SK-N-SH treated with all-trans-retinoic acid at 6 μM for 48 hours (cell line): ENCODE results near the gene SEMA4A.

ENCODE experiments used
- ATAC-seq: fragments of 200-7000 bp; cut with Tn5 transposase; 3 replicates; pipeline ENCODE4 v1.9.1; 2020; ENCODE audit warnings: mild to moderate bottlenecking, moderate library complexity
- ARNTL ChIP-seq: fragments of 450-650 bp; formaldehyde crosslinking; IDR thresholded peaks from 2 replicates; pipeline ENCODE4 v1.5.0; 2020; ENCODE audit warnings: low read depth, mild to moderate bottlenecking, moderate library complexity, borderline replicate concordance
- BACH2 ChIP-seq: fragments of 250-450 bp; sonication (Bioruptor Pico); IDR thresholded peaks from 2 replicates; pipeline ENCODE4 v1.9.0; 2021; ENCODE audit warnings: mild to moderate bottlenecking, borderline replicate concordance
- CREB5 ChIP-seq: fragments of 250-450 bp; sonication (Bioruptor Pico); IDR thresholded peaks from 2 replicates; pipeline ENCODE4 v1.5.1; 2020; ENCODE audit warnings: low read depth, mild to moderate bottlenecking, moderate library complexity
- CSDC2 ChIP-seq: fragments of 250-450 bp; sonication (Bioruptor Pico); IDR thresholded peaks from 2 replicates; pipeline ENCODE4 v1.5.0; 2020; ENCODE audit warnings: mild to moderate bottlenecking, moderate library complexity
- CSRNP3 ChIP-seq: fragments of 250-450 bp; sonication (Bioruptor Pico); IDR thresholded peaks from 2 replicates; pipeline ENCODE4 v1.5.1; 2021; ENCODE audit warnings: mild to moderate bottlenecking, moderate library complexity
- ESRRG ChIP-seq: fragments of 250-450 bp; sonication (Bioruptor Pico); IDR thresholded peaks from 2 replicates; pipeline ENCODE4 v1.6.1; 2021; ENCODE audit warnings: mild to moderate bottlenecking
- GLIS3 ChIP-seq: fragments of 250-450 bp; sonication (Bioruptor Pico); IDR thresholded peaks from 2 replicates; pipeline ENCODE4 v1.5.0; 2020; ENCODE audit warnings: mild to moderate bottlenecking, moderate library complexity
- ISL1 ChIP-seq: fragments of 250-450 bp; sonication (Bioruptor Pico); IDR thresholded peaks from 2 replicates; pipeline ENCODE4 v2.1.2; 2022; ENCODE audit warnings: mild to moderate bottlenecking, moderate library complexity
- OSR1 ChIP-seq: fragments of 250-450 bp; sonication (Bioruptor Pico); IDR thresholded peaks from 2 replicates; pipeline ENCODE4 v1.8.0; 2022; ENCODE audit warnings: moderate library complexity, mild to moderate bottlenecking, inconsistent platforms
- PATZ1 ChIP-seq: fragments of 250-450 bp; sonication (Bioruptor Pico); IDR thresholded peaks from 2 replicates; pipeline ENCODE4 v1.8.0; 2020; ENCODE audit warnings: mild to moderate bottlenecking, moderate library complexity, borderline replicate concordance
- POU6F1 ChIP-seq: fragments of 250-450 bp; sonication (Bioruptor Pico); IDR thresholded peaks from 2 replicates; pipeline ENCODE4 v1.8.0; 2021; ENCODE audit warnings: low read depth, mild to moderate bottlenecking, moderate library complexity, borderline replicate concordance
- PPARA ChIP-seq: fragments of 250-450 bp; sonication (Bioruptor Pico); IDR thresholded peaks from 2 replicates; pipeline ENCODE4 v1.5.0; 2020; ENCODE audit warnings: mild to moderate bottlenecking, borderline replicate concordance
- RARB ChIP-seq: fragments of 250-450 bp; sonication (Bioruptor Pico); IDR thresholded peaks from 2 replicates; pipeline ENCODE4 v1.8.0; 2021; ENCODE audit warnings: mild to moderate bottlenecking, moderate library complexity
- SNAI2 ChIP-seq: fragments of 250-450 bp; sonication (Bioruptor Pico); IDR thresholded peaks from 2 replicates; pipeline ENCODE4 v1.5.0; 2020; ENCODE audit warnings: mild to moderate bottlenecking, moderate library complexity
- TCF4 ChIP-seq: fragments of 250-450 bp; sonication (Bioruptor Pico); IDR thresholded peaks from 2 replicates; pipeline ENCODE4 v1.8.0; 2021; ENCODE audit warnings: mild to moderate bottlenecking, moderate library complexity, borderline replicate concordance
- TSHZ2 ChIP-seq: fragments of 250-450 bp; sonication (Bioruptor Pico); IDR thresholded peaks from 2 replicates; pipeline ENCODE4 v1.5.0; 2020; ENCODE audit warnings: mild to moderate bottlenecking, moderate library complexity
- ZC3H10 ChIP-seq: fragments of 250-450 bp; sonication (Bioruptor Pico); IDR thresholded peaks from 2 replicates; pipeline ENCODE4 v1.5.1; 2021; ENCODE audit warnings: mild to moderate bottlenecking, moderate library complexity
- ZFP3 ChIP-seq: fragments of 250-450 bp; sonication (Bioruptor Pico); IDR thresholded peaks from 2 replicates; pipeline ENCODE4 v1.5.0; 2020; ENCODE audit warnings: mild to moderate bottlenecking, moderate library complexity
- ZFP30 ChIP-seq: fragments of 450-650 bp; formaldehyde crosslinking; IDR thresholded peaks from 2 replicates; pipeline ENCODE4 v1.5.0; 2022; ENCODE audit warnings: mild to moderate bottlenecking, moderate library complexity
- ZNF565 ChIP-seq: fragments of 450-650 bp; formaldehyde crosslinking; conservative IDR thresholded peaks from 2 replicates; pipeline ENCODE4 v1.5.0; 2020; ENCODE audit warnings: low read depth, mild to moderate bottlenecking, moderate library complexity
- ZNF70 ChIP-seq: fragments of 450-650 bp; formaldehyde crosslinking; IDR thresholded peaks from 2 replicates; pipeline ENCODE4 v1.5.0; 2020; ENCODE audit warnings: mild to moderate bottlenecking, moderate library complexity
- ZNF8 ChIP-seq: fragments of 450-650 bp; formaldehyde crosslinking; IDR thresholded peaks from 2 replicates; pipeline ENCODE4 v1.5.0; 2020; ENCODE audit warnings: mild to moderate bottlenecking, moderate library complexity

SEMA4A gene

GRCh38 chr1:156200044-156200443 lies 46.7 kb downstream of the SEMA4A start:
- no peak for ATAC-seq
- TF ChIP-seq TSHZ2, result no peak

- TF ChIP-seq CSDC2 (CRISPR knock-in tag), result no peak
- TF ChIP-seq CREB5 (CRISPR knock-in tag), result no peak
- no peak for TF ChIP-seq TCF4 (CRISPR knock-in tag)
- TF ChIP-seq GLIS3 (CRISPR knock-in tag), result no peak
- TF ChIP-seq POU6F1 (CRISPR knock-in tag), result no peak
- TF ChIP-seq BACH2, result no peak
- no peak for TF ChIP-seq OSR1 (CRISPR knock-in tag)
- no peak for TF ChIP-seq ARNTL (CRISPR knock-in tag)
- TF ChIP-seq CSRNP3 (CRISPR knock-in tag), result no peak
- no peak for TF ChIP-seq ZNF70 (CRISPR knock-in tag)
- peak; percentile 87 for ATAC-seq
Measured at GRCh38 chr1:156203331-156203730, 49.9 kb downstream of the SEMA4A start.

GRCh38 chr1:156204686-156205085 lies 51.3 kb downstream of the SEMA4A start:
- TF ChIP-seq ZNF70 (CRISPR knock-in tag) (no peak), GLIS3 (CRISPR knock-in tag) (no peak), ZFP30 (CRISPR knock-in tag) (no peak), RARB (CRISPR knock-in tag) (no peak), TCF4 (CRISPR knock-in tag) (no peak), SNAI2 (CRISPR knock-in tag) (no peak), TSHZ2 (no peak), PATZ1 (CRISPR knock-in tag) (no peak), ZC3H10 (CRISPR knock-in tag) (no peak), ZFP3 (CRISPR knock-in tag) (no peak), ZNF565 (no peak), ESRRG (CRISPR knock-in tag) (no peak), ZNF8 (no peak), ISL1 (CRISPR knock-in tag) (no peak), PPARA (CRISPR knock-in tag) (no peak), ARNTL (CRISPR knock-in tag) (no peak), CSDC2 (CRISPR knock-in tag) (no peak)
- no peak for ATAC-seq
